ENCODE results near the gene CHCHD4. TPM values are rescaled to one million over a fixed set of nuclear protein-coding genes. Genes with fewer than 3 reads are reported as not detected.

The CHCHD4 gene
- total and polyA plus RNA-seq, 2 of the 13 experiments (the other 11 are each of a cell fraction or from before 2014, with no cell fraction given) = 15.8 to 24.1 TPM

DNA sequence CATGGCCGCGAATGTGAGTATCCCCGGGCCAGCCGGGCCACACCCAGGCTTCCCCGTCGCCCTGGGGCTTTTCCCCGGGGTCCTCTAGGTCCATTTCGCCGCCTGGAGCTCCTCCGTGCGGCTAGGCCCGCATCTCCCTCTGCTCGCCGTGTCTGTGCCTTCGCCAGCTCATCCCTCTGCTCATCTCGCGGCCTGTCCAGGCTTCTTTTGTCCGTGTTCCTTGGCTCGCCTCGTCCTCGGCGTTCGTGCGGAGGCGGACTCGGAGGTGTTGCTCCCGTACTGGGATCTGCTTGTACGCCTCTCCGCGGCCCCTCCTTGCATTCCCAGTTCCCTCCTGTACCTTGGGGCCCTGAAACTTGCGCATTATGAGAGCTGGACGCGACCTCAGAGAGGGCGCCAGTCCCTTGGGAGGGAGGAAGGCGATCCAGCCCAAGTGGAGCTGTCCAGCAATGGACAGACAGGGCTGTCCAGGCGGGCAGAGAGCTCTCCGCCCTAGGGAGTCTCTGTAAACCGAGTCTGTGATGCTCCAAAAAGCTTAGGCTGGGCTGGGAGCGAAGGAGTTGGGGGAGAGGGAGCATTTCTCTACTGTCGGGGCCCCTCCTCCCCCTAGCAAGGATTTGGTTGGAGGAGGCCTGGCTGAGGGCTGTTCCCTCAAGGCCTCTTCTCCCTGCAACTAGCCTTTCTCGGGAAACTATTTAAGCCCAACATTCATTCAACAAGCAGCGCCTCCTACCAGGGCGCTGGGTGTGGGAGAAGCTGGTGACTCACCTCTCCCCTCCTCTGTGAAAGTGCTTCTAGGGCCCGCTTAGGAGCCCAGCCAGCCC is 735 bp upstream of the CHCHD4 start (continued):
- no peak for TF ChIP-seq ZNF879 (CRISPR knock-in tag; IDR thresholded peaks at IDR 0.05)
- TF ChIP-seq FOXM1 (CRISPR knock-in tag; IDR thresholded peaks at IDR 0.05) = no peak
- TF ChIP-seq KLF11 (CRISPR knock-in tag; IDR thresholded peaks at IDR 0.05) = no peak; the same call in 1 of the 2 replicates
- TF ChIP-seq POLR2A (IDR thresholded peaks at IDR 0.05; ENCODE audit: insufficient read depth in 1 of 2, low read depth in 2 of 2, low read length in 2 of 2) = no peak
- TF ChIP-seq MED1 (CRISPR knock-in tag; IDR thresholded peaks at IDR 0.05) = no peak
- TF ChIP-seq SMAD1 (CRISPR knock-in tag; IDR thresholded peaks at IDR 0.05; ENCODE audit: borderline replicate concordance, low read depth) = 0 out of 2 replicates have a peak, but pooled peaks have one; percentile 17
- no peak for TF ChIP-seq ZNF713 (CRISPR knock-in tag; IDR thresholded peaks at IDR 0.05)
- no peak for TF ChIP-seq ZKSCAN8 (CRISPR knock-in tag; IDR thresholded peaks at IDR 0.05; ENCODE audit: borderline replicate concordance)
- TF ChIP-seq, protein P1, sequence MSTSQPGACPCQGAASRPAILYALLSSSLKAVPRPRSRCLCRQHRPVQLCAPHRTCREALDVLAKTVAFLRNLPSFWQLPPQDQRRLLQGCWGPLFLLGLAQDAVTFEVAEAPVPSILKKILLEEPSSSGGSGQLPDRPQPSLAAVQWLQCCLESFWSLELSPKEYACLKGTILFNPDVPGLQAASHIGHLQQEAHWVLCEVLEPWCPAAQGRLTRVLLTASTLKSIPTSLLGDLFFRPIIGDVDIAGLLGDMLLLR (CRISPR knock-in tag; IDR thresholded peaks at IDR 0.05) = 0 out of 2 replicates have a peak, but pooled peaks have one; percentile 21
- TF ChIP-seq DPF2 (CRISPR knock-in tag; IDR thresholded peaks at IDR 0.05; ENCODE audit: borderline replicate concordance, low read depth) = no peak
- no peak for TF ChIP-seq ZC3H13 (CRISPR knock-in tag; IDR thresholded peaks at IDR 0.05)
- TF ChIP-seq ZNF224 (CRISPR knock-in tag; IDR thresholded peaks at IDR 0.05) = no peak
- TF ChIP-seq KMT2A (CRISPR knock-in tag; IDR thresholded peaks at IDR 0.05) = no peak; the same call in none of the 2 replicates
- no peak for TF ChIP-seq SP4 (CRISPR knock-in tag; IDR thresholded peaks at IDR 0.05)
- TF ChIP-seq ATF7 (IDR thresholded peaks at IDR 0.05) = no peak
- no peak for TF ChIP-seq ATF7 (CRISPR knock-in tag; IDR thresholded peaks at IDR 0.05)
- TF ChIP-seq, protein P2, sequence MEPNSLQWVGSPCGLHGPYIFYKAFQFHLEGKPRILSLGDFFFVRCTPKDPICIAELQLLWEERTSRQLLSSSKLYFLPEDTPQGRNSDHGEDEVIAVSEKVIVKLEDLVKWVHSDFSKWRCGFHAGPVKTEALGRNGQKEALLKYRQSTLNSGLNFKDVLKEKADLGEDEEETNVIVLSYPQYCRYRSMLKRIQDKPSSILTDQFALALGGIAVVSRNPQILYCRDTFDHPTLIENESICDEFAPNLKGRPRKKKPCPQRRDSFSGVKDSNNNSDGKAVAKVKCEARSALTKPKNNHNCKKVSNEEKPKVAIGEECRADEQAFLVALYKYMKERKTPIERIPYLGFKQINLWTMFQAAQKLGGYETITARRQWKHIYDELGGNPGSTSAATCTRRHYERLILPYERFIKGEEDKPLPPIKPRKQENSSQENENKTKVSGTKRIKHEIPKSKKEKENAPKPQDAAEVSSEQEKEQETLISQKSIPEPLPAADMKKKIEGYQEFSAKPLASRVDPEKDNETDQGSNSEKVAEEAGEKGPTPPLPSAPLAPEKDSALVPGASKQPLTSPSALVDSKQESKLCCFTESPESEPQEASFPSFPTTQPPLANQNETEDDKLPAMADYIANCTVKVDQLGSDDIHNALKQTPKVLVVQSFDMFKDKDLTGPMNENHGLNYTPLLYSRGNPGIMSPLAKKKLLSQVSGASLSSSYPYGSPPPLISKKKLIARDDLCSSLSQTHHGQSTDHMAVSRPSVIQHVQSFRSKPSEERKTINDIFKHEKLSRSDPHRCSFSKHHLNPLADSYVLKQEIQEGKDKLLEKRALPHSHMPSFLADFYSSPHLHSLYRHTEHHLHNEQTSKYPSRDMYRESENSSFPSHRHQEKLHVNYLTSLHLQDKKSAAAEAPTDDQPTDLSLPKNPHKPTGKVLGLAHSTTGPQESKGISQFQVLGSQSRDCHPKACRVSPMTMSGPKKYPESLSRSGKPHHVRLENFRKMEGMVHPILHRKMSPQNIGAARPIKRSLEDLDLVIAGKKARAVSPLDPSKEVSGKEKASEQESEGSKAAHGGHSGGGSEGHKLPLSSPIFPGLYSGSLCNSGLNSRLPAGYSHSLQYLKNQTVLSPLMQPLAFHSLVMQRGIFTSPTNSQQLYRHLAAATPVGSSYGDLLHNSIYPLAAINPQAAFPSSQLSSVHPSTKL (CRISPR knock-in tag; IDR thresholded peaks at IDR 0.05) = no peak
- TF ChIP-seq, protein P3, sequence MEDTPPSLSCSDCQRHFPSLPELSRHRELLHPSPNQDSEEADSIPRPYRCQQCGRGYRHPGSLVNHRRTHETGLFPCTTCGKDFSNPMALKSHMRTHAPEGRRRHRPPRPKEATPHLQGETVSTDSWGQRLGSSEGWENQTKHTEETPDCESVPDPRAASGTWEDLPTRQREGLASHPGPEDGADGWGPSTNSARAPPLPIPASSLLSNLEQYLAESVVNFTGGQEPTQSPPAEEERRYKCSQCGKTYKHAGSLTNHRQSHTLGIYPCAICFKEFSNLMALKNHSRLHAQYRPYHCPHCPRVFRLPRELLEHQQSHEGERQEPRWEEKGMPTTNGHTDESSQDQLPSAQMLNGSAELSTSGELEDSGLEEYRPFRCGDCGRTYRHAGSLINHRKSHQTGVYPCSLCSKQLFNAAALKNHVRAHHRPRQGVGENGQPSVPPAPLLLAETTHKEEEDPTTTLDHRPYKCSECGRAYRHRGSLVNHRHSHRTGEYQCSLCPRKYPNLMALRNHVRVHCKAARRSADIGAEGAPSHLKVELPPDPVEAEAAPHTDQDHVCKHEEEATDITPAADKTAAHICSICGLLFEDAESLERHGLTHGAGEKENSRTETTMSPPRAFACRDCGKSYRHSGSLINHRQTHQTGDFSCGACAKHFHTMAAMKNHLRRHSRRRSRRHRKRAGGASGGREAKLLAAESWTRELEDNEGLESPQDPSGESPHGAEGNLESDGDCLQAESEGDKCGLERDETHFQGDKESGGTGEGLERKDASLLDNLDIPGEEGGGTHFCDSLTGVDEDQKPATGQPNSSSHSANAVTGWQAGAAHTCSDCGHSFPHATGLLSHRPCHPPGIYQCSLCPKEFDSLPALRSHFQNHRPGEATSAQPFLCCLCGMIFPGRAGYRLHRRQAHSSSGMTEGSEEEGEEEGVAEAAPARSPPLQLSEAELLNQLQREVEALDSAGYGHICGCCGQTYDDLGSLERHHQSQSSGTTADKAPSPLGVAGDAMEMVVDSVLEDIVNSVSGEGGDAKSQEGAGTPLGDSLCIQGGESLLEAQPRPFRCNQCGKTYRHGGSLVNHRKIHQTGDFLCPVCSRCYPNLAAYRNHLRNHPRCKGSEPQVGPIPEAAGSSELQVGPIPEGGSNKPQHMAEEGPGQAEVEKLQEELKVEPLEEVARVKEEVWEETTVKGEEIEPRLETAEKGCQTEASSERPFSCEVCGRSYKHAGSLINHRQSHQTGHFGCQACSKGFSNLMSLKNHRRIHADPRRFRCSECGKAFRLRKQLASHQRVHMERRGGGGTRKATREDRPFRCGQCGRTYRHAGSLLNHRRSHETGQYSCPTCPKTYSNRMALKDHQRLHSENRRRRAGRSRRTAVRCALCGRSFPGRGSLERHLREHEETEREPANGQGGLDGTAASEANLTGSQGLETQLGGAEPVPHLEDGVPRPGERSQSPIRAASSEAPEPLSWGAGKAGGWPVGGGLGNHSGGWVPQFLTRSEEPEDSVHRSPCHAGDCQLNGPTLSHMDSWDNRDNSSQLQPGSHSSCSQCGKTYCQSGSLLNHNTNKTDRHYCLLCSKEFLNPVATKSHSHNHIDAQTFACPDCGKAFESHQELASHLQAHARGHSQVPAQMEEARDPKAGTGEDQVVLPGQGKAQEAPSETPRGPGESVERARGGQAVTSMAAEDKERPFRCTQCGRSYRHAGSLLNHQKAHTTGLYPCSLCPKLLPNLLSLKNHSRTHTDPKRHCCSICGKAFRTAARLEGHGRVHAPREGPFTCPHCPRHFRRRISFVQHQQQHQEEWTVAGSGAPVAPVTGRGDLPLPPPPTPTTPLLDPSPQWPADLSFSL (CRISPR knock-in tag; IDR thresholded peaks at IDR 0.05) = no peak
- TF ChIP-seq, protein P4, sequence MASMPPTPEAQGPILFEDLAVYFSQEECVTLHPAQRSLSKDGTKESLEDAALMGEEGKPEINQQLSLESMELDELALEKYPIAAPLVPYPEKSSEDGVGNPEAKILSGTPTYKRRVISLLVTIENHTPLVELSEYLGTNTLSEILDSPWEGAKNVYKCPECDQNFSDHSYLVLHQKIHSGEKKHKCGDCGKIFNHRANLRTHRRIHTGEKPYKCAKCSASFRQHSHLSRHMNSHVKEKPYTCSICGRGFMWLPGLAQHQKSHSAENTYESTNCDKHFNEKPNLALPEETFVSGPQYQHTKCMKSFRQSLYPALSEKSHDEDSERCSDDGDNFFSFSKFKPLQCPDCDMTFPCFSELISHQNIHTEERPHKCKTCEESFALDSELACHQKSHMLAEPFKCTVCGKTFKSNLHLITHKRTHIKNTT (CRISPR knock-in tag; IDR thresholded peaks at IDR 0.05) = no peak
